Skeletal muscle tissue (tissue), 4 donors: Measurements from ENCODE around the gene ST3GAL5. TPM values are rescaled to one million over a fixed set of nuclear protein-coding genes. Genes with fewer than 3 reads are reported as not detected.
A peak's percentile ranks its signal among the peaks of the same experiment; 100 is the strongest.

Experiments
- H3K27ac ChIP-seq: one replicate; pipeline ENCODE4 v1.7.0; 2013; ENCODE audit warnings: mild to moderate bottlenecking, low read depth, low read length, inconsistent platforms
- H3K27me3 ChIP-seq, 3 donors: one replicate each; pipeline ENCODE4 v1.7.0; 2013; ENCODE audit warnings: low read length in 3 of 3; ENCODE audit not compliant: control insufficient read depth in 3 of 3, insufficient read depth in 3 of 3
- H3K36me3 ChIP-seq, 3 donors: one replicate each; pipeline ENCODE4 v1.7.0; 2013; ENCODE audit warnings: low read length in 3 of 3; ENCODE audit not compliant: control insufficient read depth in 3 of 3, insufficient read depth in 3 of 3
- H3K4me1 ChIP-seq, 3 donors: one replicate each; pipeline ENCODE4 v1.7.0; 2013; ENCODE audit warnings: low read length in 3 of 3, mild to moderate bottlenecking in 3 of 3; ENCODE audit not compliant: control insufficient read depth in 3 of 3, insufficient read depth in 3 of 3
- H3K4me3 ChIP-seq, 3 donors: one replicate each; pipeline ENCODE4 v1.7.0; 2013; ENCODE audit warnings: low read length in 3 of 3
- H3K9ac ChIP-seq, 3 donors: one replicate each; pipeline ENCODE4 v1.7.0; 2013; ENCODE audit warnings: low read length in 3 of 3, mild to moderate bottlenecking in 3 of 3, moderate library complexity in 2 of 3, low read depth in 1 of 3
- H3K9me3 ChIP-seq, 3 donors: one replicate each; pipeline ENCODE4 v1.7.0; 2013; ENCODE audit warnings: low read length in 3 of 3; ENCODE audit not compliant: control insufficient read depth in 3 of 3
- total RNA-seq: library from RNA; depleted of rRNA; stranded (reverse); fragments of >200 nt; gene quantifications from one replicate; pipeline ENCODE4 v1.2.3, GENCODE V29; 2014
- donor health status: Osteomylitis.

The ST3GAL5 gene
- total RNA-seq, 1 donor from 2014 or later, result 24.5 TPM

GRCh38 chr2:85917887-85918795 lies 29.4 kb upstream of the ST3GAL5 start:
- Histone ChIP-seq H3K9ac (no peak overlapping the region), H3K27ac (no peak overlapping the region), H3K36me3 (no peaks in the 10 kb centered on the region), H3K9me3 (no peaks in the 10 kb centered on the region), H3K4me3 (no peak overlapping the region), H3K4me1 (no peaks in the 10 kb centered on the region), H3K27me3 (no peaks in the 10 kb centered on the region)

- H3K4me3 ChIP-seq, result no peak overlapping the region
- H3K4me1 ChIP-seq, result peaks cover 0 to 3% (median 0%) of the 10 kb centered on the region in 3 donors
- no peak overlapping the region for H3K27ac ChIP-seq
- no peaks in the 10 kb centered on the region for H3K27me3 ChIP-seq
- H3K9ac ChIP-seq, result no peak overlapping the region
- no peaks in the 10 kb centered on the region for H3K36me3 ChIP-seq
- no peaks in the 10 kb centered on the region for H3K9me3 ChIP-seq
Measured at GRCh38 chr2:85915606-85916303, 27.0 kb upstream of the ST3GAL5 start.

GRCh38 chr2:85914922-85915321 lies 26.1 kb upstream of the ST3GAL5 start:
- Histone ChIP-seq H3K27me3 (no peaks in the 10 kb centered on the region), H3K4me1 (peaks cover 0 to 3% (median 0%) of the 10 kb centered on the region in 3 donors), H3K36me3 (no peaks in the 10 kb centered on the region), H3K9ac (no peak overlapping the region), H3K27ac (no peak overlapping the region), H3K4me3 (no peak overlapping the region), H3K9me3 (no peaks in the 10 kb centered on the region)

GRCh38 chr2:85913884-85914881 lies 25.4 kb upstream of the ST3GAL5 start:
- H3K27ac ChIP-seq, result no peak overlapping the region
- no peaks in the 10 kb centered on the region for H3K36me3 ChIP-seq
- no peaks in the 10 kb centered on the region for H3K9me3 ChIP-seq
- no peaks in the 10 kb centered on the region for H3K27me3 ChIP-seq
- H3K9ac ChIP-seq, result no peak overlapping the region
- H3K4me3 ChIP-seq, result no peak overlapping the region
- H3K4me1 ChIP-seq, result peaks cover 0 to 3% (median 0%) of the 10 kb centered on the region in 3 donors

- H3K9ac ChIP-seq, result no peak overlapping the region
- no peaks in the 10 kb centered on the region for H3K9me3 ChIP-seq
- H3K4me3 ChIP-seq, result no peak overlapping the region
- H3K27ac ChIP-seq, result peak overlapping the region; percentile 30
- no peaks in the 10 kb centered on the region for H3K36me3 ChIP-seq
- H3K4me1 ChIP-seq, result peaks cover 0 to 3% (median 0%) of the 10 kb centered on the region in 3 donors
- H3K27me3 ChIP-seq, result no peaks in the 10 kb centered on the region
Measured at GRCh38 chr2:85911814-85912692, 23.3 kb upstream of the ST3GAL5 start.

GRCh38 chr2:85911097-85911496 lies 22.3 kb upstream of the ST3GAL5 start:
- Histone ChIP-seq H3K27me3 (no peaks in the 10 kb centered on the region), H3K36me3 (no peaks in the 10 kb centered on the region), H3K9ac (no peak overlapping the region), H3K9me3 (no peaks in the 10 kb centered on the region), H3K27ac (no peak overlapping the region), H3K4me1 (peaks cover 0 to 3% (median 0%) of the 10 kb centered on the region in 3 donors), H3K4me3 (no peak overlapping the region)

- Histone ChIP-seq H3K36me3 (no peaks in the 10 kb centered on the region), H3K4me3 (no peak overlapping the region), H3K9me3 (no peaks in the 10 kb centered on the region), H3K27me3 (no peaks in the 10 kb centered on the region), H3K4me1 (peaks cover 7 to 9% (median 8%) of the 10 kb centered on the region in 3 donors), H3K9ac (no peak overlapping the region), H3K27ac (no peak overlapping the region)
Measured at GRCh38 chr2:85909005-85909404, 20.2 kb upstream of the ST3GAL5 start.

GRCh38 chr2:85908506-85908905 lies 19.7 kb upstream of the ST3GAL5 start:
- H3K27ac ChIP-seq, result no peak overlapping the region
- H3K36me3 ChIP-seq, result no peaks in the 10 kb centered on the region
- H3K9ac ChIP-seq, result no peak overlapping the region
- peaks cover 7 to 9% (median 8%) of the 10 kb centered on the region in 3 donors for H3K4me1 ChIP-seq
- H3K4me3 ChIP-seq, result no peak overlapping the region
- no peaks in the 10 kb centered on the region for H3K27me3 ChIP-seq
- no peaks in the 10 kb centered on the region for H3K9me3 ChIP-seq

GRCh38 chr2:85907671-85908157 lies 18.9 kb upstream of the ST3GAL5 start:
- no peak overlapping the region for H3K9ac ChIP-seq
- H3K36me3 ChIP-seq, result no peaks in the 10 kb centered on the region
- H3K27ac ChIP-seq, result no peak overlapping the region
- H3K27me3 ChIP-seq, result no peaks in the 10 kb centered on the region
- H3K4me1 ChIP-seq, result peaks cover 7 to 9% (median 8%) of the 10 kb centered on the region in 3 donors
- no peak overlapping the region for H3K4me3 ChIP-seq
- H3K9me3 ChIP-seq, result no peaks in the 10 kb centered on the region
